Neural cell (in vitro differentiated cells): ENCODE data around the gene PGM5.

Experiments
- EP300 ChIP-seq: fragments of 450-650 bp; conservative IDR thresholded peaks from 2 replicates; pipeline ENCODE4 v1.6.1; 2014; ENCODE audit warnings: antibody characterized with exemption, mild to moderate bottlenecking, moderate library complexity; ENCODE audit not compliant: poor library complexity, severe bottlenecking
- EZH2 ChIP-seq: fragments of 200-600, 300-800 bp; shearing (Covaris generic), sonication (generic); IDR thresholded peaks from 2 replicates; pipeline ENCODE4 v1.6.1; 2014; ENCODE audit warnings: antibody characterized with exemption, low read length, borderline replicate concordance, mild to moderate bottlenecking; ENCODE audit not compliant: insufficient read depth, poor library complexity, severe bottlenecking
- POLR2AphosphoS5 ChIP-seq: IDR thresholded peaks from 2 replicates; pipeline ENCODE4 v1.6.1; 2012
- RAD21 ChIP-seq: fragments of 450-650 bp; conservative IDR thresholded peaks from 2 replicates; pipeline ENCODE4 v1.6.1; 2014; ENCODE audit warnings: antibody characterized with exemption, mild to moderate bottlenecking, moderate library complexity
- SMC3 ChIP-seq: fragments of 450-650 bp; conservative IDR thresholded peaks from 2 replicates; pipeline ENCODE4 v1.6.1; 2014; ENCODE audit warnings: antibody characterized with exemption, mild to moderate bottlenecking, moderate library complexity; ENCODE audit not compliant: poor library complexity
- TAF1 ChIP-seq: IDR thresholded peaks from 2 replicates; pipeline ENCODE4 v1.6.1; 2012; ENCODE audit warnings: low read depth
- TF ChIP-seq, protein P1 (sequence below): fragments of 450-650 bp; IDR thresholded peaks from 2 replicates; pipeline ENCODE4 v1.5.1; 2014; ENCODE audit warnings: antibody characterized with exemption, mild to moderate bottlenecking, moderate library complexity; ENCODE audit not compliant: poor library complexity, severe bottlenecking

DNA sequence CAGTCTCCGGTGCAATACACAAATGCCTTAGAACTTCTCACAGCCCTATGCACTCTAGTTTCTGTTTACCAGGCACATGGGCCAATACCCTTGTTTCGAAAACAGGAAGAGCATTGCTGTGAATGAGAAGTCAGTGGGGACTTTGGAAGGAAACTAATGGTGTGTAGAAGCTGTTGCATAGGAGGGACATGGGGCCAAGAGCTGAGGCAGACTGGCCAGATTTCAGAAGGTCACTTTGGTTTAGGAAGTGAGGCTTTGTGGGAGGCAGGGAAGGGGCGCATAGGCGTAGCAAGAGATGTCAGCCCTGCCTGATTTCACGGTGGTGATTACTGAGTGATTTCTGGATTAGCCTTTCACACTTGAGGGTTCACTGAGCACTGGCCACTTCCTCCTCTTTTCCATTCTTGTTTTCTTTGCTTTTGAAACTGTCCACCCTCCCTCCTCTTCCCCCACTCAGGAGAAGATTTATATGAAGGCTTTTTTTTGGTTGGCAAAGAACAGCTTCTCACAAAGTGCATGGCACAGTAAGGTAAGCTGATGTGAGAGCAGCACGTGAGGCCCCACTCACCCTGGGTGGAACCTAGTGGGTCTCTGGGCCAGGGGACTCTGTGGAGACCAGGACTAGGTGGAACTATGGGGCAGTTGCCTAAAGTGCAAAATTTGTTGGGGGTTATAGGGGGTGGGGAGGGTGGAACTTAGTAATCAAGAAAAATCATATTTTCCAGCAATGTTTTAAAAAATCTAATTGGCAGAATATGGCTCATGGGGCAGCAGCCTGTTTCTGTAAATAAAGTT lies 190.4 kb downstream of the PGM5 start:
- TF ChIP-seq RAD21 (no peak), SMC3 (no peak), POLR2AphosphoS5 (no peak), EZH2 (no peak), TAF1 (no peak), EP300 (no peak)
- TF ChIP-seq, protein P1, sequence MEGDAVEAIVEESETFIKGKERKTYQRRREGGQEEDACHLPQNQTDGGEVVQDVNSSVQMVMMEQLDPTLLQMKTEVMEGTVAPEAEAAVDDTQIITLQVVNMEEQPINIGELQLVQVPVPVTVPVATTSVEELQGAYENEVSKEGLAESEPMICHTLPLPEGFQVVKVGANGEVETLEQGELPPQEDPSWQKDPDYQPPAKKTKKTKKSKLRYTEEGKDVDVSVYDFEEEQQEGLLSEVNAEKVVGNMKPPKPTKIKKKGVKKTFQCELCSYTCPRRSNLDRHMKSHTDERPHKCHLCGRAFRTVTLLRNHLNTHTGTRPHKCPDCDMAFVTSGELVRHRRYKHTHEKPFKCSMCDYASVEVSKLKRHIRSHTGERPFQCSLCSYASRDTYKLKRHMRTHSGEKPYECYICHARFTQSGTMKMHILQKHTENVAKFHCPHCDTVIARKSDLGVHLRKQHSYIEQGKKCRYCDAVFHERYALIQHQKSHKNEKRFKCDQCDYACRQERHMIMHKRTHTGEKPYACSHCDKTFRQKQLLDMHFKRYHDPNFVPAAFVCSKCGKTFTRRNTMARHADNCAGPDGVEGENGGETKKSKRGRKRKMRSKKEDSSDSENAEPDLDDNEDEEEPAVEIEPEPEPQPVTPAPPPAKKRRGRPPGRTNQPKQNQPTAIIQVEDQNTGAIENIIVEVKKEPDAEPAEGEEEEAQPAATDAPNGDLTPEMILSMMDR: no peak
